ENCODE measurements around the gene SLC28A3. TPM values are rescaled to one million over a fixed set of nuclear protein-coding genes. Genes with fewer than 3 reads are reported as not detected.

Gene SLC28A3
- total RNA-seq, 1 donor from 2014 or later, result 0.53 TPM

DNA sequence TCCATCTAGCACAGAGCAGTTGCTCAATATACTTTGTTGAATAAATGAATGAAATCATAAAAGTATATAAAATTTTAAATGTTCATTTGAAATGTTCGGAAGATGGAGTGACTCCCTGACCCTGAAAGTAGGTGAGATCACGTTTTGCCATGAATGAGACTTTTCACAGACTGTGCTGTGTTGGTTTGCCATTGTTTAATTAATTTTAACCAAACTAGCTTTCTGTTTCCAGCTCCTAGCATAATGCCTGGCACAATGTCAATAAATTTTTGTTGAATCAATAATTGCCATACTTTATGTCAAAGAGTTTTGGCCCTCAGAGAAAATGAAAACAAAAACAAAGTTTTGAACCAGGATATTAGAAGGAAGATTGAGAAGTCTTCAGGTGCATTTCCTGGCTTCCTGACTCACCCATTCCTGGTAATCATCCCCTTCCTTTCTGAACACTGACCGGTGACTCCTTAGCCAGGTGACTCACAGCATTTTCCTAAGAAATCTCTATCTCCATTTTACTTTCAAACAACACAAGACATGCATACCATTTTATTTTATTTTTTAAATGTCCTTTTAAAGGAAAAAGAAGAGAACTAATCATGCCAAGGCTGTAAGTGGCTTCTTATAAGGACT is 15.1 kb downstream of the SLC28A3 start:
- no peak overlapping the region for H3K4me3 ChIP-seq (ENCODE audit: low read depth, low read length)
- TF ChIP-seq, protein P1, sequence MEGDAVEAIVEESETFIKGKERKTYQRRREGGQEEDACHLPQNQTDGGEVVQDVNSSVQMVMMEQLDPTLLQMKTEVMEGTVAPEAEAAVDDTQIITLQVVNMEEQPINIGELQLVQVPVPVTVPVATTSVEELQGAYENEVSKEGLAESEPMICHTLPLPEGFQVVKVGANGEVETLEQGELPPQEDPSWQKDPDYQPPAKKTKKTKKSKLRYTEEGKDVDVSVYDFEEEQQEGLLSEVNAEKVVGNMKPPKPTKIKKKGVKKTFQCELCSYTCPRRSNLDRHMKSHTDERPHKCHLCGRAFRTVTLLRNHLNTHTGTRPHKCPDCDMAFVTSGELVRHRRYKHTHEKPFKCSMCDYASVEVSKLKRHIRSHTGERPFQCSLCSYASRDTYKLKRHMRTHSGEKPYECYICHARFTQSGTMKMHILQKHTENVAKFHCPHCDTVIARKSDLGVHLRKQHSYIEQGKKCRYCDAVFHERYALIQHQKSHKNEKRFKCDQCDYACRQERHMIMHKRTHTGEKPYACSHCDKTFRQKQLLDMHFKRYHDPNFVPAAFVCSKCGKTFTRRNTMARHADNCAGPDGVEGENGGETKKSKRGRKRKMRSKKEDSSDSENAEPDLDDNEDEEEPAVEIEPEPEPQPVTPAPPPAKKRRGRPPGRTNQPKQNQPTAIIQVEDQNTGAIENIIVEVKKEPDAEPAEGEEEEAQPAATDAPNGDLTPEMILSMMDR (IDR thresholded peaks at IDR 0.05; ENCODE audit: insufficient read depth, low read length, severe bottlenecking), result no peak
- FAIRE-seq (no peak), DNase-seq (ENCODE audit: low read depth) (peak; percentile 92)
- H3K36me3 ChIP-seq (ENCODE audit: control insufficient read depth, insufficient read depth, low read length), result no peaks in the 10 kb centered on the region
- H3K27me3 ChIP-seq (ENCODE audit: control insufficient read depth, insufficient read depth, low read length), result no peaks in the 10 kb centered on the region

GRCh38 chr9:84324811-84325210 is 15.7 kb downstream of the SLC28A3 start:
- Histone ChIP-seq H3K36me3 (ENCODE audit: control insufficient read depth, insufficient read depth, low read length) (no peaks in the 10 kb centered on the region), H3K27me3 (ENCODE audit: control insufficient read depth, insufficient read depth, low read length) (no peaks in the 10 kb centered on the region), H3K4me3 (ENCODE audit: low read depth, low read length) (no peak overlapping the region)
- TF ChIP-seq, protein P1 (IDR thresholded peaks at IDR 0.05; ENCODE audit: insufficient read depth, low read length, severe bottlenecking), result no peak
- no peak for DNase-seq (ENCODE audit: low read depth)
- no peak for FAIRE-seq

DNA sequence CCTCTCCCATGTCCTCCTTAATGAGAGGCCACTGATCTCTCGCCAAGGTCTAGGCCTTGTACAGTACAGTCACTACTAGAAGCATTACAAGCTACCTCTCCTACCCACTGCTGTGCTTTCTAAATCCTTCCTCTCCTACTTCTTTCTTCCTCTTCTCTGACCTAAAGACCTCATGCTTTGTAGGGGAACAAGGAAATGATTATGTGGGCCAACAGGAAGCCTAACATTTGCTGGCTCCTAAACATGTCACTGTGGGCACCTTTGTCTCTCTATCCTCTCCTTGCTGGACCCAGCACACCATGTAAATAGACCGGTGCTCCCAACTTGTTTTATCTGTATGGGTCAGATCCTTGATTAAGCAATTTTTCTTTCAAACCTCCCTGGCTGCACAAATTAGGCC is 16.7 kb downstream of the SLC28A3 start:
- DNase-seq (ENCODE audit: low read depth) (no peak), FAIRE-seq (no peak)
- Histone ChIP-seq H3K4me3 (ENCODE audit: low read depth, low read length) (no peak overlapping the region), H3K27me3 (ENCODE audit: control insufficient read depth, insufficient read depth, low read length) (no peaks in the 10 kb centered on the region), H3K36me3 (ENCODE audit: control insufficient read depth, insufficient read depth, low read length) (no peaks in the 10 kb centered on the region)
- TF ChIP-seq, protein P1 (IDR thresholded peaks at IDR 0.05; ENCODE audit: insufficient read depth, low read length, severe bottlenecking), result no peak

DNA sequence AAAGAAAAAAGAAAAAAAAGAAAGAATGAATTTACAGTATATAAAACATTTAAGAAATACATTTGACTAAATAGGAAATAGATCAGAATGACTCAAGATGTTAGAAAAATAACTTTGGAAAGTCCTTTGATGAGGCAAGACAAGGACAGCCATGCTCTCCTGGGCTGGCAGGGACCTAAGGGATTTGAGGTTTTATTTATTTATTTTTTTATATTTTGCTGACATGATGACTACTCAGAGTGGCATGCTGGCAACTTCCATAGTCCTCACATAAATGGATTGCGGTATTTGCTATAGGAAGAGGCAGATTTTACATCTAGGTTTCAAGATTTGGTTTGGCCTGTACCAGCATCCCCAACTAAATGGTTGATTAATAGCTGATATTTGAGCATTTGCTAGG is 17.7 kb downstream of the SLC28A3 start:
- no peak for FAIRE-seq
- DNase-seq (ENCODE audit: low read depth), result peak; percentile 72
- TF ChIP-seq, protein P1 (IDR thresholded peaks at IDR 0.05; ENCODE audit: insufficient read depth, low read length, severe bottlenecking), result no peak
- H3K27me3 ChIP-seq (ENCODE audit: control insufficient read depth, insufficient read depth, low read length), result no peaks in the 10 kb centered on the region
- H3K4me3 ChIP-seq (ENCODE audit: low read depth, low read length), result no peak overlapping the region
- no peaks in the 10 kb centered on the region for H3K36me3 ChIP-seq (ENCODE audit: control insufficient read depth, insufficient read depth, low read length)

DNA sequence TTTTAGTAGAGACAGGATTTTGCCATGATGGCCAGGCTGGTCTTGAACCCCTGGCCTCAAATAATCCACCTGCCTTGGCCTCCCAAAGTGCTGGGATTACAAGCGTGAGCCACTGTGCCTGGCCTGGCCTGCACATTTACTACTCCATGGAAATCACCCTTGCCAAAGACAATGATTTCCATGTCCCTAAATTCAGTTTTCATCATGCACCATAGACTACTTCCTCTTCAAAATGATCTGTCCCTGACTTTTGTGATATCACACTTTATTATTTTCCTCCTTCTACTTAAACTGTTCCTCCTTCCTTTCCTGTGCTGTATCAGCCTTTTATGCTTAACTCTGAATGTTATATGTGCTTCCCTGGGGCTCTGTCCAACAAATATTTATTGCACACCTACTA is 20.3 kb downstream of the SLC28A3 start:
- Histone ChIP-seq H3K27me3 (ENCODE audit: control insufficient read depth, insufficient read depth, low read length) (no peaks in the 10 kb centered on the region), H3K4me3 (ENCODE audit: low read depth, low read length) (no peak overlapping the region), H3K36me3 (ENCODE audit: control insufficient read depth, insufficient read depth, low read length) (no peaks in the 10 kb centered on the region)
- TF ChIP-seq, protein P1 (IDR thresholded peaks at IDR 0.05; ENCODE audit: insufficient read depth, low read length, severe bottlenecking), result no peak
- DNase-seq (ENCODE audit: low read depth), result no peak
- no peak for FAIRE-seq

GRCh38 chr9:84319632-84320031 is 20.9 kb downstream of the SLC28A3 start:
- no peak overlapping the region for H3K4me3 ChIP-seq (ENCODE audit: low read depth, low read length)
- TF ChIP-seq, protein P1 (IDR thresholded peaks at IDR 0.05; ENCODE audit: insufficient read depth, low read length, severe bottlenecking), result no peak

More at GRCh38 chr9:84319632-84320031, 20.9 kb downstream of the SLC28A3 start:
- FAIRE-seq (no peak), DNase-seq (ENCODE audit: low read depth) (no peak)
- Histone ChIP-seq H3K36me3 (ENCODE audit: control insufficient read depth, insufficient read depth, low read length) (no peaks in the 10 kb centered on the region), H3K27me3 (ENCODE audit: control insufficient read depth, insufficient read depth, low read length) (no peaks in the 10 kb centered on the region)
